ENCODE measurements around the gene AMDHD2. TPM values are rescaled to one million over a fixed set of nuclear protein-coding genes. Genes with fewer than 3 reads are reported as not detected.

The AMDHD2 gene
- total RNA-seq, 1 experiment from 2014 or later, result 16.1 TPM

- Histone ChIP-seq H3K9me3 (replicated peaks) (no peaks in the 10 kb centered on the region), H3K4me1 (peaks cover 32% of the 10 kb centered on the region), H3K4me3 (peak overlapping the region; percentile 25), H3K27me3 (no peaks in the 10 kb centered on the region), H3K27ac (no peak overlapping the region), H3K36me3 (no peaks in the 10 kb centered on the region)
- peak; percentile 84 to 90 for DNase-seq
Observed at GRCh38 chr16:2500918-2501750, 19.0 kb upstream of the AMDHD2 start.

- no peaks in the 10 kb centered on the region for H3K27me3 ChIP-seq
- DNase-seq, result no peak
- H3K4me1 ChIP-seq, result peaks cover 34% of the 10 kb centered on the region
- no peaks in the 10 kb centered on the region for H3K36me3 ChIP-seq
- H3K9me3 ChIP-seq (replicated peaks), result no peaks in the 10 kb centered on the region
- no peak overlapping the region for H3K4me3 ChIP-seq
- H3K27ac ChIP-seq, result no peak overlapping the region
Observed at GRCh38 chr16:2501946-2502895, 17.9 kb upstream of the AMDHD2 start.

- no peaks in the 10 kb centered on the region for H3K9me3 ChIP-seq (replicated peaks)
- no peaks in the 10 kb centered on the region for H3K27me3 ChIP-seq
- no peak overlapping the region for H3K4me3 ChIP-seq
- H3K4me1 ChIP-seq, result peaks cover 28% of the 10 kb centered on the region
- no peak overlapping the region for H3K27ac ChIP-seq
- H3K36me3 ChIP-seq, result no peaks in the 10 kb centered on the region
- no peak for DNase-seq
Observed at GRCh38 chr16:2505695-2506094, 14.5 kb upstream of the AMDHD2 start.

GRCh38 chr16:2507052-2507659 is 13.0 kb upstream of the AMDHD2 start:
- H3K27ac ChIP-seq, result peak overlapping the region; percentile 17; the same call in 1 of the 2 replicates
- H3K4me1 ChIP-seq, result peaks cover 19% of the 10 kb centered on the region
- peak; percentile 43 to 54 for DNase-seq
- H3K9me3 ChIP-seq (replicated peaks), result no peaks in the 10 kb centered on the region
- no peak overlapping the region for H3K4me3 ChIP-seq
- H3K27me3 ChIP-seq, result no peaks in the 10 kb centered on the region
- no peaks in the 10 kb centered on the region for H3K36me3 ChIP-seq

GRCh38 chr16:2507665-2508064 is 12.5 kb upstream of the AMDHD2 start:
- H3K4me3 ChIP-seq, result no peak overlapping the region
- no peak overlapping the region for H3K27ac ChIP-seq
- no peaks in the 10 kb centered on the region for H3K36me3 ChIP-seq
- no peaks in the 10 kb centered on the region for H3K27me3 ChIP-seq
- H3K4me1 ChIP-seq, result peaks cover 14% of the 10 kb centered on the region
- H3K9me3 ChIP-seq (replicated peaks), result no peaks in the 10 kb centered on the region
- no peak for DNase-seq

GRCh38 chr16:2508722-2509400 is 11.3 kb upstream of the AMDHD2 start:
- Histone ChIP-seq H3K27ac (no peak overlapping the region), H3K4me3 (no peak overlapping the region), H3K9me3 (replicated peaks) (no peaks in the 10 kb centered on the region), H3K4me1 (peaks cover 13% of the 10 kb centered on the region), H3K36me3 (no peaks in the 10 kb centered on the region), H3K27me3 (no peaks in the 10 kb centered on the region)
- no peak for DNase-seq

GRCh38 chr16:2511128-2511800 is 8.9 kb upstream of the AMDHD2 start:
- DNase-seq, result no peak
- no peaks in the 10 kb centered on the region for H3K9me3 ChIP-seq (replicated peaks)
- no peak overlapping the region for H3K27ac ChIP-seq
- H3K36me3 ChIP-seq, result no peaks in the 10 kb centered on the region
- H3K27me3 ChIP-seq, result no peaks in the 10 kb centered on the region
- no peak overlapping the region for H3K4me3 ChIP-seq
- H3K4me1 ChIP-seq, result peaks cover 22% of the 10 kb centered on the region

- no peaks in the 10 kb centered on the region for H3K27me3 ChIP-seq
- H3K4me3 ChIP-seq, result no peak overlapping the region
- H3K36me3 ChIP-seq, result no peaks in the 10 kb centered on the region
- H3K4me1 ChIP-seq, result peaks cover 15% of the 10 kb centered on the region
- H3K9me3 ChIP-seq (replicated peaks), result no peaks in the 10 kb centered on the region
- no peak overlapping the region for H3K27ac ChIP-seq
- DNase-seq, result no peak
Observed at GRCh38 chr16:2511996-2512734, 8.0 kb upstream of the AMDHD2 start.

- Histone ChIP-seq H3K4me1 (peaks cover 12% of the 10 kb centered on the region; the same call in 1 of the 2 replicates), H3K27me3 (no peaks in the 10 kb centered on the region), H3K9me3 (replicated peaks) (no peaks in the 10 kb centered on the region), H3K36me3 (no peaks in the 10 kb centered on the region), H3K27ac (no peak overlapping the region), H3K4me3 (peak overlapping the region; percentile 83)
- DNase-seq, result peak; percentile 37 to 45
Observed at GRCh38 chr16:2512735-2513404, 7.3 kb upstream of the AMDHD2 start.

GRCh38 chr16:2513405-2514332 is 6.5 kb upstream of the AMDHD2 start, which contains the start of gene ATP6V0C:
TSS of gene ATP6V0C (plus strand) at chr16:2513952. CDS start at chr16:2514104, 152 bp downstream.
- DNase-seq, result peak; percentile 87 to 89
- H3K27ac ChIP-seq, result peak within 1 kb of the TSS; percentile 69
- peaks cover 12% of the 10 kb centered on the region; the same call in 1 of the 2 replicates for H3K4me1 ChIP-seq
- peak within 1 kb of the TSS; percentile 83 for H3K4me3 ChIP-seq
- no peaks in the 10 kb centered on the region for H3K9me3 ChIP-seq (replicated peaks)
- H3K27me3 ChIP-seq, result no peaks in the 10 kb centered on the region
- no peaks in the 10 kb centered on the region for H3K36me3 ChIP-seq

- H3K9me3 ChIP-seq (replicated peaks), result no peaks in the 10 kb centered on the region
- no peaks in the 10 kb centered on the region for H3K27me3 ChIP-seq
- peaks cover 12% of the 10 kb centered on the region; the same call in 1 of the 2 replicates for H3K4me1 ChIP-seq
- no peaks in the 10 kb centered on the region for H3K36me3 ChIP-seq
- H3K27ac ChIP-seq, result peak overlapping the region; percentile 69; the same call in 1 of the 2 replicates
- no peak for DNase-seq
- peak overlapping the region; percentile 83 for H3K4me3 ChIP-seq
Observed at GRCh38 chr16:2514333-2515179, 5.6 kb upstream of the AMDHD2 start.

All from SJCRH30 (cell line).